ENCODE measurements around the gene CD27.

The CD27 gene

GRCh38 chr12:6416596-6416995 is 28.2 kb upstream of the CD27 start:
- Histone ChIP-seq H3K27ac (replicated peaks) (peak overlapping the region; percentile 5), H3K4me3 (replicated peaks; ENCODE audit: insufficient read depth, low read length) (no peak overlapping the region), H3K27me3 (ENCODE audit: insufficient read depth, poor library complexity, severe bottlenecking) (no peaks in the 10 kb centered on the region)
- TF ChIP-seq POLR2AphosphoS5 (IDR thresholded peaks at IDR 0.05; ENCODE audit: low read depth) (peak; percentile 50; the same call in 1 of the 2 replicates), SPI1 (IDR thresholded peaks at IDR 0.05; ENCODE audit: borderline replicate concordance, low read depth) (peak; percentile 89), REST (IDR thresholded peaks at IDR 0.05; ENCODE audit: insufficient replicate concordance, low read depth) (no peak), GABPA (IDR thresholded peaks at IDR 0.05; ENCODE audit: low read depth) (no peak), CTCF (IDR thresholded peaks at IDR 0.05; ENCODE audit: insufficient read depth, low read length) (no peak)
- DNase-seq (ENCODE audit: low read depth in 1 of 2, low spot score in 1 of 2), result peak; percentile 85 to 86

- TF ChIP-seq GABPA (IDR thresholded peaks at IDR 0.05; ENCODE audit: low read depth) (no peak), REST (IDR thresholded peaks at IDR 0.05; ENCODE audit: insufficient replicate concordance, low read depth) (no peak), CTCF (IDR thresholded peaks at IDR 0.05; ENCODE audit: insufficient read depth, low read length) (no peak), SPI1 (IDR thresholded peaks at IDR 0.05; ENCODE audit: borderline replicate concordance, low read depth) (no peak), POLR2AphosphoS5 (IDR thresholded peaks at IDR 0.05; ENCODE audit: low read depth) (no peak)
- H3K27ac ChIP-seq (replicated peaks), result no peak overlapping the region
Measured at GRCh38 chr12:6418796-6419195, 26.0 kb upstream of the CD27 start.

GRCh38 chr12:6420364-6420763 is 24.4 kb upstream of the CD27 start:
- no peak for TF ChIP-seq GABPA (IDR thresholded peaks at IDR 0.05; ENCODE audit: low read depth)
- no peak for TF ChIP-seq SPI1 (IDR thresholded peaks at IDR 0.05; ENCODE audit: borderline replicate concordance, low read depth)
- Histone ChIP-seq H3K4me3 (replicated peaks; ENCODE audit: insufficient read depth, low read length) (no peak overlapping the region), H3K27ac (replicated peaks) (no peak overlapping the region), H3K27me3 (ENCODE audit: insufficient read depth, poor library complexity, severe bottlenecking) (no peaks in the 10 kb centered on the region)
- no peak for DNase-seq (ENCODE audit: low read depth in 1 of 2, low spot score in 1 of 2)

More at GRCh38 chr12:6418796-6419195, 26.0 kb upstream of the CD27 start:
- H3K4me3 ChIP-seq (replicated peaks; ENCODE audit: insufficient read depth, low read length), result no peak overlapping the region
- no peak for DNase-seq (ENCODE audit: low read depth in 1 of 2, low spot score in 1 of 2)
- no peaks in the 10 kb centered on the region for H3K27me3 ChIP-seq (ENCODE audit: insufficient read depth, poor library complexity, severe bottlenecking)

- no peak overlapping the region for H3K27ac ChIP-seq (replicated peaks)
- H3K4me3 ChIP-seq (replicated peaks; ENCODE audit: insufficient read depth, low read length), result no peak overlapping the region
- TF ChIP-seq SPI1 (IDR thresholded peaks at IDR 0.05; ENCODE audit: borderline replicate concordance, low read depth) (no peak), CTCF (IDR thresholded peaks at IDR 0.05; ENCODE audit: insufficient read depth, low read length) (peak; percentile 85)
- DNase-seq (ENCODE audit: low read depth in 1 of 2, low spot score in 1 of 2), result peak; percentile 85 to 89
- H3K27me3 ChIP-seq (ENCODE audit: insufficient read depth, poor library complexity, severe bottlenecking), result no peaks in the 10 kb centered on the region
Measured at GRCh38 chr12:6423267-6424007, 21.3 kb upstream of the CD27 start.

All from HL-60 (cell line).